A673 (cell line): ENCODE measurements around the gene ZNF135.

Experiments used
- CTCF ChIP-seq: fragments of 300-800, 200-600 bp; sonication (generic); conservative IDR thresholded peaks from 2 replicates; pipeline ENCODE4 v1.5.1; 2017; ENCODE audit warnings: low read depth, mild to moderate bottlenecking, antibody characterized with exemption, low read length, moderate library complexity, mixed read lengths
- EZH2 ChIP-seq: fragments of 200-600 bp; sonication (generic); IDR thresholded peaks from 2 replicates; pipeline ENCODE4 v1.6.1; 2017; ENCODE audit warnings: borderline replicate concordance, low read depth, mild to moderate bottlenecking, mixed read lengths, antibody characterized with exemption, low read length; ENCODE audit not compliant: poor library complexity, severe bottlenecking

- TF ChIP-seq CTCF (no peak), EZH2 (no peak)
These were observed 20.3 kb upstream of the ZNF135 start for GRCh38 chr19:58038688-58039204.
